Endodermal cell (in vitro differentiated cells): Measurements from ENCODE around the gene XRCC1. TPM values are rescaled to one million over a fixed set of nuclear protein-coding genes. Genes with fewer than 3 reads are reported as not detected.

Experiments
- DNase-seq: peaks from one replicate; pipeline ENCODE4 v3.0.0-alpha.2; 2017
- H3K27ac ChIP-seq: 2 replicates; pipeline ENCODE4 v1.5.1; 2013; ENCODE audit warnings: mild to moderate bottlenecking, low read depth, low read length, moderate library complexity
- H3K27me3 ChIP-seq: 2 replicates; pipeline ENCODE4 v1.6.1; 2013; ENCODE audit warnings: mild to moderate bottlenecking, low read length, moderate library complexity; ENCODE audit not compliant: insufficient read depth, control insufficient read depth, poor library complexity, severe bottlenecking
- H3K36me3 ChIP-seq: 2 replicates; pipeline ENCODE4 v1.7.0; 2013; ENCODE audit warnings: mild to moderate bottlenecking, low read length, moderate library complexity; ENCODE audit not compliant: control insufficient read depth, insufficient read depth
- H3K4me1 ChIP-seq: one replicate; pipeline ENCODE4 v1.7.0; 2013; ENCODE audit warnings: low read length; ENCODE audit not compliant: control insufficient read depth, insufficient read depth
- H3K4me3 ChIP-seq: 2 replicates; pipeline ENCODE4 v1.5.1; 2013; ENCODE audit warnings: mild to moderate bottlenecking, low read length, moderate library complexity
- H3K9ac ChIP-seq: 2 replicates; pipeline ENCODE4 v1.6.1; 2013; ENCODE audit warnings: mild to moderate bottlenecking, low read length, moderate library complexity; ENCODE audit not compliant: poor library complexity, severe bottlenecking; ENCODE audit errors: extremely low read depth
- H3K9me3 ChIP-seq: 2 replicates; pipeline ENCODE4 v1.6.1; 2013; ENCODE audit warnings: mild to moderate bottlenecking, low read length, moderate library complexity; ENCODE audit not compliant: control insufficient read depth
- H3K27ac Mint-ChIP-seq: 2 replicates; pipeline ENCODE4 v1.8.0; 2020; ENCODE audit warnings: mixed read lengths
- H3K27me3 Mint-ChIP-seq: 2 replicates; pipeline ENCODE4 v1.8.0; 2021; ENCODE audit warnings: mild to moderate bottlenecking, mixed read lengths; ENCODE audit not compliant: insufficient read depth
- H3K36me3 Mint-ChIP-seq: 2 replicates; pipeline ENCODE4 v1.8.0; 2020; ENCODE audit warnings: low read depth, mixed read lengths
- H3K4me1 Mint-ChIP-seq: 2 replicates; pipeline ENCODE4 v1.8.0; 2020; ENCODE audit warnings: mixed read lengths
- H3K4me3 Mint-ChIP-seq: 2 replicates; pipeline ENCODE4 v1.8.0; 2020; ENCODE audit warnings: mild to moderate bottlenecking, moderate library complexity, mixed read lengths
- H3K9me3 Mint-ChIP-seq: 2 replicates; pipeline ENCODE4 v1.8.0; 2020; ENCODE audit warnings: mild to moderate bottlenecking, mixed read lengths
- WGBS, 2 experiments: methylation state at CpG; one replicate each; pipeline versions ENCODE4 v1.1.5 to v1.1.7; 2013; ENCODE audit warnings: missing lambda C conversion rate in 2 of 2, mixed read lengths in 1 of 2; ENCODE audit not compliant: insufficient coverage in 1 of 2, insufficient read length in 1 of 2; 5-methylcytosine and 5-hydroxymethylcytosine counted together
- total RNA-seq, 2 donors: library from RNA; stranded (reverse); fragmentation: NEBNext Ultra II Directional in 1 of 2; extraction: Animal tissue kit (Norgen Biotek cat#: 25700) in 1 of 2; gene quantifications; 2 replicates in 1 of 2; 3 replicates in 1 of 2; pipeline ENCODE4 v1.2.1, GENCODE V29; 2021
- TF ChIP-seq, protein P1 (sequence below): fragments of 200-600 bp; sonication (generic); conservative IDR thresholded peaks from 2 replicates; pipeline ENCODE4 v1.5.0; 2021; ENCODE audit warnings: antibody characterized with exemption, mild to moderate bottlenecking

XRCC1 gene
- total RNA-seq, 2 donors from 2014 or later: 48.8 to 52.1 TPM

GRCh38 chr19:43504426-43505185 lies 70.7 kb downstream of the XRCC1 start, which contains the start of gene PHLDB3:
TSS of gene PHLDB3 (minus strand) at chr19:43504746. CDS start at chr19:43504118, 628 bp downstream.
- Histone ChIP-seq H3K36me3 (peaks cover 4% of the 10 kb centered on the region), H3K4me1 (no peaks in the 10 kb centered on the region), H3K27me3 (no peaks in the 10 kb centered on the region), H3K9me3 (no peaks in the 10 kb centered on the region), H3K9ac (peak within 1 kb of the TSS; percentile 73), H3K27ac (no peak within 1 kb of the TSS), H3K4me3 (peak within 1 kb of the TSS; percentile 86)
- TF ChIP-seq, protein P1, sequence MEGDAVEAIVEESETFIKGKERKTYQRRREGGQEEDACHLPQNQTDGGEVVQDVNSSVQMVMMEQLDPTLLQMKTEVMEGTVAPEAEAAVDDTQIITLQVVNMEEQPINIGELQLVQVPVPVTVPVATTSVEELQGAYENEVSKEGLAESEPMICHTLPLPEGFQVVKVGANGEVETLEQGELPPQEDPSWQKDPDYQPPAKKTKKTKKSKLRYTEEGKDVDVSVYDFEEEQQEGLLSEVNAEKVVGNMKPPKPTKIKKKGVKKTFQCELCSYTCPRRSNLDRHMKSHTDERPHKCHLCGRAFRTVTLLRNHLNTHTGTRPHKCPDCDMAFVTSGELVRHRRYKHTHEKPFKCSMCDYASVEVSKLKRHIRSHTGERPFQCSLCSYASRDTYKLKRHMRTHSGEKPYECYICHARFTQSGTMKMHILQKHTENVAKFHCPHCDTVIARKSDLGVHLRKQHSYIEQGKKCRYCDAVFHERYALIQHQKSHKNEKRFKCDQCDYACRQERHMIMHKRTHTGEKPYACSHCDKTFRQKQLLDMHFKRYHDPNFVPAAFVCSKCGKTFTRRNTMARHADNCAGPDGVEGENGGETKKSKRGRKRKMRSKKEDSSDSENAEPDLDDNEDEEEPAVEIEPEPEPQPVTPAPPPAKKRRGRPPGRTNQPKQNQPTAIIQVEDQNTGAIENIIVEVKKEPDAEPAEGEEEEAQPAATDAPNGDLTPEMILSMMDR: peak; percentile 3
- peaks cover 37% of the 10 kb centered on the region for H3K27me3 Mint-ChIP-seq
- H3K4me1 Mint-ChIP-seq: peaks cover 3% of the 10 kb centered on the region
- peak within 1 kb of the TSS; percentile 79 for H3K4me3 Mint-ChIP-seq
- 6 to 11% methylated on average over 10 to 40 of the region's 42 CpGs for WGBS, 2 experiments
- H3K9me3 Mint-ChIP-seq: no peaks in the 10 kb centered on the region
- peak within 1 kb of the TSS; percentile 92 for H3K27ac Mint-ChIP-seq
- no peak for DNase-seq
- H3K36me3 Mint-ChIP-seq: peaks cover 13% of the 10 kb centered on the region

DNA sequence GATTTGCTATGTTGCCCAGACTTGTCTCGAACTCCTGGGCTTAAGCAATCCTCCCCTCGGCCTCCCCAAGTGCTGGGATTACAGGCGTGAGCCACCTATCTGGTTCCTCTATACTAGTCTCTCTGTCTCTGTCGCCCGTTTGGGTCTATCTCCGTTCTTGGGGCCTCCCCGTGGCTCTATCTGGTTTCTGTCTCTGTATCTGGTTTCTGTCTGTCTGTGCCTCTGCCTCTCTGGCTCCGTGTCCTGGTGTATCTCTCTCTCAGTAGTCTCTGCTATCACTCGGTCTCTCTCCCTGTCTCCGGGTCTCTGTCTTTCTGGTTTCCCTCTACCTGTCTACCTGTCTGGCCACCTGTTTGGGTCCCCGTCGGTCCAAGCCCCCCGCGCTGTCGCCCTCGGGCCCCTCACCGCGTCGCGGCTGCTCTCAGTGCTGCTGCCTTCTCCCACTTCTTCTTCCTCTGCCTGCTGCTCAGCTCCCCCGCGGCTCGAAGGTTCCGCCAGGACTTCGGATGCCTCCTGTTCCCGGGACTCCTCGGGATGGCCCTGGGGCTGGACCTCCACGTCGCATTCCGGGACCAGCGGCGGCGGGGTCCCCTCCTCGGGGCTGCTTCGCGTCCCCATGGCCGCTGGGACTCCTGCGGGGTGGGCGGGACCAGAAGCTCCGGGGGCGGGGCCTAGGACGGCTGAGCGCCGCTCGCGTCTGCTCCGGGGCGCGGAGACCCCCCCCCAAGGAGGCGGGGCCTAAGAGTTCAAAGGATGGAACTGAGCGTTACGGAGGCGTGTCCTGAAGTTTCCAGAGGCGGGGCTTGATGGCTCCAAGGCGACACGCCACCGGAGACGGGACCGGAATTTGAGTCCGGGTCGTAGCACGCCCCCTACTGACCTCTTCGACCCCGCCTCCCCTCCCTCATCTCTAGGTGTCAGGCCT lies 71.6 kb downstream of the XRCC1 start:
- H3K27ac Mint-ChIP-seq: peak overlapping the region; percentile 92
- no peaks in the 10 kb centered on the region for H3K27me3 ChIP-seq
- H3K27ac ChIP-seq: no peak overlapping the region
- TF ChIP-seq, protein P1: peak; percentile 63
- H3K4me1 ChIP-seq: no peaks in the 10 kb centered on the region
- DNase-seq: peak; percentile 99
- peaks cover 37% of the 10 kb centered on the region for H3K27me3 Mint-ChIP-seq
- H3K36me3 Mint-ChIP-seq: peaks cover 10% of the 10 kb centered on the region
- peak overlapping the region; percentile 73 for H3K9ac ChIP-seq
- H3K4me3 ChIP-seq: peak overlapping the region; percentile 86
- H3K4me1 Mint-ChIP-seq: peaks cover 3% of the 10 kb centered on the region
- H3K4me3 Mint-ChIP-seq: peak overlapping the region; percentile 79
- 5 to 11% methylated on average over 28 to 64 of the region's 64 CpGs for WGBS, 2 experiments
- peaks cover 3% of the 10 kb centered on the region for H3K36me3 ChIP-seq
- no peaks in the 10 kb centered on the region for H3K9me3 Mint-ChIP-seq
- no peaks in the 10 kb centered on the region for H3K9me3 ChIP-seq

GRCh38 chr19:43502419-43502976 lies 72.8 kb downstream of the XRCC1 start:
- Histone ChIP-seq H3K4me3 (no peak overlapping the region), H3K27me3 (no peaks in the 10 kb centered on the region)
- H3K4me3 Mint-ChIP-seq: peak overlapping the region; percentile 24

More at GRCh38 chr19:43502419-43502976, 72.8 kb downstream of the XRCC1 start:
- Histone ChIP-seq H3K9ac (no peak overlapping the region), H3K27ac (no peak overlapping the region), H3K36me3 (no peaks in the 10 kb centered on the region), H3K9me3 (no peaks in the 10 kb centered on the region), H3K4me1 (no peaks in the 10 kb centered on the region)
- H3K4me1 Mint-ChIP-seq: peaks cover 3% of the 10 kb centered on the region
- DNase-seq: peak; percentile 54
- 95 to 96% methylated on average over 16 to 23 of the region's 23 CpGs for WGBS, 2 experiments
- peaks cover 37% of the 10 kb centered on the region for H3K27me3 Mint-ChIP-seq
- TF ChIP-seq, protein P1: no peak
- H3K9me3 Mint-ChIP-seq: no peaks in the 10 kb centered on the region
- no peak overlapping the region for H3K27ac Mint-ChIP-seq
- peaks cover 7% of the 10 kb centered on the region for H3K36me3 Mint-ChIP-seq
